Psoas muscle (tissue), 8 donors: Measurements from ENCODE around the gene RRAS2. TPM values are rescaled to one million over a fixed set of nuclear protein-coding genes. Genes with fewer than 3 reads are reported as not detected.

ENCODE experiments used
- ATAC-seq, 4 donors: fragments of 200-7000 bp; cut with Tn5 transposase; one replicate each; pipeline ENCODE4 v1.9.1; 2020; ENCODE audit warnings: moderate library complexity in 3 of 4, mild to moderate bottlenecking in 2 of 4
- DNase-seq, 2 donors: peaks; one replicate each; pipeline ENCODE4 v3.0.0-alpha.2; 2020
- H3K27ac ChIP-seq: fragments of 200-600 bp; one replicate; pipeline ENCODE4 v1.8.0; 2022
- H3K27me3 ChIP-seq, 3 donors: fragments of 200-600 bp in 1 of 3; one replicate each; pipeline versions ENCODE4 v1.6.1 to v1.8.0; 2013 to 2022; ENCODE audit warnings: low read length in 2 of 3, mild to moderate bottlenecking in 2 of 3, moderate library complexity in 1 of 3; ENCODE audit not compliant: insufficient read depth in 3 of 3
- H3K36me3 ChIP-seq, 2 donors: fragments of 200-600 bp in 1 of 2; one replicate each; pipeline versions ENCODE4 v1.6.1 to v1.8.0; 2013 to 2022; ENCODE audit warnings: low read depth in 1 of 2, mild to moderate bottlenecking in 1 of 2, moderate library complexity in 1 of 2; ENCODE audit not compliant: insufficient read depth in 1 of 2
- H3K4me1 ChIP-seq: fragments of 200-600 bp; one replicate; pipeline ENCODE4 v1.8.0; 2022
- H3K4me3 ChIP-seq: fragments of 200-600 bp; one replicate; pipeline ENCODE4 v1.8.0; 2022; ENCODE audit warnings: mild to moderate bottlenecking
- H3K9me3 ChIP-seq: fragments of 200-600 bp; one replicate; pipeline ENCODE4 v1.8.0; 2022
- WGBS, 3 donors: extraction: QIAGEN DNeasy Blood & Tissue Kit; methylation state at CpG; one replicate each; pipeline versions ENCODE4 v1.1.6 to v1.1.7; 2013; 5-methylcytosine and 5-hydroxymethylcytosine counted together
- intact Hi-C, 2 donors: fragments of 100-400 bp; cut with DNase I; formaldehyde crosslinking; loops; one replicate each; pipeline versions ENCODE4 v1.11.0 to v1.14.2; 2022
- polyA plus RNA-seq, 3 donors: library from polyadenylated mRNA; stranded (reverse); fragments of 200-250 nt; gene quantifications; one replicate each; pipeline ENCODE4 v1.2.3, GENCODE V29; 2013
- total RNA-seq, 4 donors: library from RNA; stranded (reverse); fragmentation: NEBNext Ultra II Directional in 2 of 4; extraction: Animal tissue kit (Norgen Biotek cat#: 25700) in 2 of 4; gene quantifications; one replicate each; pipeline versions ENCODE4 v1.2.1 to v1.2.4, GENCODE V29; 2021 to 2023
- TF ChIP-seq, protein P1 (sequence below): fragments of 200-600 bp; IDR thresholded peaks from one replicate; pipeline ENCODE4 v1.8.0; 2022; ENCODE audit warnings: antibody characterized with exemption
- donor health status: healthy with polysubstance abuse.
- donor health status: DM: no; HTN: no; CAD: no; lungs with moderate emphysema.
- donor health status: Bipolar disorder and iron deficiency.
- donor health status: healthy.
- donor health status: DM: yes; HTN: yes; CAD: no.
- donor health status: DM: no; HTN: no; CAD: no.
- donor health status: DM: no; HTN: no; CAD: no.
- donor health status: DM: yes; HTN: yes; CAD: no.

Gene RRAS2
- total and polyA plus RNA-seq, 7 donors: 44.3 to 89.8 (median 54.0) TPM

DNA sequence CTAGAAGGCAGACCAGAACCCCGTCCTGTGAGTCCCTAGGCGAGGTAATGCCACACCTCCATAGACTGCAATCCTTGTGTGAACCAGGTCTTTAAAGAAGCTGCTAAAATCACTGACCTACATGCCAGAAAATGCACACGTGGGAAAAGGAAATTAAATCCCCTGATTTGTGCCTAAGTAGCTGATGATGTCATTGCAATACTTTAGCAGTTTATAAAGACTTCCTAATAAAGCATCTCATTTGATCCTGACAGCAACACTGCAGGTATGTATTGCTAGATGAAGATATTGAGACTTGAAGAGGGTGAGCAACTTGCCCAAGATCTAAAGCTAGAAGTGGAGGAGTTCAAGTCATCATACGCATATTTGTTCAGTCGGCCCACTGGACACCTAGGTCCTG, 107.2 kb downstream of the RRAS2 start:
- Histone ChIP-seq H3K27me3 (peaks cover 0 to 16% (median 0%) of the 10 kb centered on the region in 3 donors), H3K4me3 (no peak overlapping the region), H3K4me1 (no peaks in the 10 kb centered on the region), H3K27ac (no peak overlapping the region), H3K36me3 (no peaks in the 10 kb centered on the region), H3K9me3 (no peaks in the 10 kb centered on the region)
- TF ChIP-seq, protein P1, sequence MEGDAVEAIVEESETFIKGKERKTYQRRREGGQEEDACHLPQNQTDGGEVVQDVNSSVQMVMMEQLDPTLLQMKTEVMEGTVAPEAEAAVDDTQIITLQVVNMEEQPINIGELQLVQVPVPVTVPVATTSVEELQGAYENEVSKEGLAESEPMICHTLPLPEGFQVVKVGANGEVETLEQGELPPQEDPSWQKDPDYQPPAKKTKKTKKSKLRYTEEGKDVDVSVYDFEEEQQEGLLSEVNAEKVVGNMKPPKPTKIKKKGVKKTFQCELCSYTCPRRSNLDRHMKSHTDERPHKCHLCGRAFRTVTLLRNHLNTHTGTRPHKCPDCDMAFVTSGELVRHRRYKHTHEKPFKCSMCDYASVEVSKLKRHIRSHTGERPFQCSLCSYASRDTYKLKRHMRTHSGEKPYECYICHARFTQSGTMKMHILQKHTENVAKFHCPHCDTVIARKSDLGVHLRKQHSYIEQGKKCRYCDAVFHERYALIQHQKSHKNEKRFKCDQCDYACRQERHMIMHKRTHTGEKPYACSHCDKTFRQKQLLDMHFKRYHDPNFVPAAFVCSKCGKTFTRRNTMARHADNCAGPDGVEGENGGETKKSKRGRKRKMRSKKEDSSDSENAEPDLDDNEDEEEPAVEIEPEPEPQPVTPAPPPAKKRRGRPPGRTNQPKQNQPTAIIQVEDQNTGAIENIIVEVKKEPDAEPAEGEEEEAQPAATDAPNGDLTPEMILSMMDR: no peak
- intact Hi-C loops: no loop called here
- DNase-seq: no peak
- 69 to 81% (median 74%) methylated on average over 5 of the region's 5 CpGs for WGBS, 3 donors
- no peak for ATAC-seq

DNA sequence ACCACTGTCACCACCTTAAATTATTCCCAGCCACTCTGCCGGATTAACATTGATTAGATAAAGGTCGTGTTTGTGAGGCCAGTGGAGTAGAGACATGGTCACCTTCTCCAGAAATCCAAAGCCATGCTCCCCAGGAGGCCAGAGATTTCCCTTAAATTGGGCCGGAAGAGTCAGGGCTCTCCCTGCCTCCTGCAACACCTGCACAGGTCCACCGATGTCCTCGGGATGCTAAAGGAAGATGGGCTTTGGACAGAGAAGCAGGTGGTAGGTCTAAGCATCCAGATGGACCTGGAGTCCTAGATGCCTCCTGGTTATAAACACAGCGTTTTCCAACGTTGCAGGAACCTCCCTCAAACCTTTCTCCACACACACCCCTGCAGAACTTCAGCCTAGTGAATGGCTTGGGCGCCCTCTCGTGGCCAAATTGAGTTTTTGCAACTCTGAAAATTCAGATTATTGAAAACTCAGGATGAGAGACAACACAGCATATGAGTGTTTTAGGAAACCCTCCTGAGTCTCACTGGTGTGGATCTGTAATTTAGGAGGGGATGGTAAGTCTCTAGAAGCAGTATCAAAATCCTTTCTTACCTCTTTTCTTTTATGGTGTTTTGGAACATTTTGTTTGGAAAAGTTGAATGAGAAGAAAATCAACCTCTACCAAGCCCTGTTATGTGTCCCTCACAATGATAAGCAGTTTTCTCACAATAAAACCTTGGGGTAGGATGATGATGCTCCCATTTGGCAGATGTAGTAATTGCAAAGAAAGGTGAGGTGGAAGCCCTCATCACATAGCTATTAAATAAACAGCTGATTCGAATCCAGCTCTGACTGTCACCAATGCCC, 109.6 kb downstream of the RRAS2 start:
- Histone ChIP-seq H3K27me3 (peaks cover 0 to 10% (median 0%) of the 10 kb centered on the region in 3 donors), H3K4me1 (no peaks in the 10 kb centered on the region), H3K36me3 (no peaks in the 10 kb centered on the region), H3K27ac (no peak overlapping the region), H3K4me3 (no peak overlapping the region), H3K9me3 (no peaks in the 10 kb centered on the region)
- 31 to 37% (median 32%) methylated on average over 10 of the region's 10 CpGs for WGBS, 3 donors
- intact Hi-C loops: loop anchor here (2.0 to 5.0 kb wide), 2 partner anchors 293 to 477 kb away; no protein-coding TSS in a partner anchor
- peak; percentile 56 to 75 for DNase-seq
- TF ChIP-seq, protein P1: peak; percentile 81
- peak in 3 of 4 donors; percentile 46 to 68 (median 55) for ATAC-seq

DNA sequence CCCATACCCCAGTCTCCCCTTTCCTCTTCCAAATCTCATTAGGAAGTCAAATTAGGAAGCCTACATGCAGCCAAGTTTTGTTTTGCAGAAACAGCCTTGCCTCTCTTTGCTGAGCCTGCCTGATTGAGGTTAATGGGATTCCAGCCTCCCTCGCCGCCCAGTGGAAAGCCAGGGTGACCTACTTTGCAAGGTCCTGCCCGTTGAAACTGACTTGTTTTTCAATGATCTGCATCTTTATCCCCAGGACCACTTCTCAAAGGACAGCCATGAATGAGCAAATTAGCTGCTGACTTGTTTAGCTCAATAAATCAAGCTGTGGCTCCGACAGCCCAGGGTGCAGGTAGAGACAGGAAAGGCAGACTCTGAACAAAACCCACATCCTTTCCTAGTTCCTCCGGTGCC, 110.4 kb downstream of the RRAS2 start:
- no peak overlapping the region for H3K4me3 ChIP-seq
- DNase-seq (no peak), ATAC-seq (no peak)
- no peaks in the 10 kb centered on the region for H3K36me3 ChIP-seq
- intact Hi-C loops: loop anchor here (2.0 to 5.0 kb wide), 2 partner anchors 292 to 476 kb away; no protein-coding TSS in a partner anchor
- H3K27me3 ChIP-seq: peaks cover 0 to 10% (median 0%) of the 10 kb centered on the region in 3 donors
- TF ChIP-seq, protein P1: no peak
- no peak overlapping the region for H3K27ac ChIP-seq
- no peaks in the 10 kb centered on the region for H3K4me1 ChIP-seq
- 54 to 70% (median 63%) methylated on average over 5 of the region's 5 CpGs for WGBS, 3 donors
- no peaks in the 10 kb centered on the region for H3K9me3 ChIP-seq

DNA sequence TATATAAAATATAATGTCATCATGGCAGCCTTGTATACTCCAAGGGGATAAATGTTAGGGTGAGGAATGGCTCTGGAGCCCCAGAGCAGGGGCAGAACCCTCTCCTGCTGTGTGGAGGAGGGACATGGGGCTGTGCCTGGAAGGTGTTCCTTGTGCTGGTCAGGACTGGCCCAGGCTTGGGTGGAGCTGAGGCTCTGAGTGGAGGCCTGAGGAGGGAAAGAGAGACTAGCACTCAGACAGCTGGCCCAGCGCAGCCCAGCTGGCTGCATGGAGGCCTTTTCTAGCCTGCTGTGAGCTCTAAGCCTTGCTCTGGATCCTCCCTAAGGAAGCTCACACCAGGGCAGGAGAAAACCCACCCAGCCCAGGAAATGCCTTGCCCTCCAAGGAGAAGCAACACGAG, 113.5 kb downstream of the RRAS2 start:
- H3K27ac ChIP-seq: no peak overlapping the region
- TF ChIP-seq, protein P1: no peak
- H3K9me3 ChIP-seq: no peaks in the 10 kb centered on the region
- ATAC-seq (no peak), DNase-seq (no peak)
- no peak overlapping the region for H3K4me3 ChIP-seq
- WGBS, 3 donors: 82 to 100% (median 82%) methylated on average over 2 of the region's 2 CpGs
- H3K27me3 ChIP-seq: no peaks in the 10 kb centered on the region
- intact Hi-C loops: loop anchor here in 1 of 2 donors (5.0 kb wide), 1 partner anchor 473 kb away; no protein-coding TSS in a partner anchor
- H3K36me3 ChIP-seq: no peaks in the 10 kb centered on the region
- H3K4me1 ChIP-seq: no peaks in the 10 kb centered on the region
